Psoas muscle (tissue), 8 donors: ENCODE results near the gene SLC35A2. TPM values are rescaled to one million over a fixed set of nuclear protein-coding genes. Genes with fewer than 3 reads are reported as not detected.

ENCODE experiments used
- ATAC-seq, 4 donors: fragments of 200-7000 bp; cut with Tn5 transposase; one replicate each; pipeline ENCODE4 v1.9.1; 2020; ENCODE audit warnings: moderate library complexity in 3 of 4, mild to moderate bottlenecking in 2 of 4
- DNase-seq, 2 donors: peaks; one replicate each; pipeline ENCODE4 v3.0.0-alpha.2; 2020
- H3K27ac ChIP-seq: fragments of 200-600 bp; one replicate; pipeline ENCODE4 v1.8.0; 2022
- H3K27me3 ChIP-seq, 3 donors: fragments of 200-600 bp in 1 of 3; one replicate each; pipeline versions ENCODE4 v1.6.1 to v1.8.0; 2013 to 2022; ENCODE audit warnings: low read length in 2 of 3, mild to moderate bottlenecking in 2 of 3, moderate library complexity in 1 of 3; ENCODE audit not compliant: insufficient read depth in 3 of 3
- H3K36me3 ChIP-seq, 2 donors: fragments of 200-600 bp in 1 of 2; one replicate each; pipeline versions ENCODE4 v1.6.1 to v1.8.0; 2013 to 2022; ENCODE audit warnings: low read depth in 1 of 2, mild to moderate bottlenecking in 1 of 2, moderate library complexity in 1 of 2; ENCODE audit not compliant: insufficient read depth in 1 of 2
- H3K4me1 ChIP-seq: fragments of 200-600 bp; one replicate; pipeline ENCODE4 v1.8.0; 2022
- H3K4me3 ChIP-seq: fragments of 200-600 bp; one replicate; pipeline ENCODE4 v1.8.0; 2022; ENCODE audit warnings: mild to moderate bottlenecking
- H3K9me3 ChIP-seq: fragments of 200-600 bp; one replicate; pipeline ENCODE4 v1.8.0; 2022
- WGBS, 3 donors: extraction: QIAGEN DNeasy Blood & Tissue Kit; methylation state at CpG; one replicate each; pipeline versions ENCODE4 v1.1.6 to v1.1.7; 2013; 5-methylcytosine and 5-hydroxymethylcytosine counted together
- intact Hi-C, 2 donors: fragments of 100-400 bp; cut with DNase I; formaldehyde crosslinking; loops; one replicate each; pipeline versions ENCODE4 v1.11.0 to v1.14.2; 2022
- polyA plus RNA-seq, 3 donors: library from polyadenylated mRNA; stranded (reverse); fragments of 200-250 nt; gene quantifications; one replicate each; pipeline ENCODE4 v1.2.3, GENCODE V29; 2013
- total RNA-seq, 4 donors: library from RNA; stranded (reverse); fragmentation: NEBNext Ultra II Directional in 2 of 4; extraction: Animal tissue kit (Norgen Biotek cat#: 25700) in 2 of 4; gene quantifications; one replicate each; pipeline versions ENCODE4 v1.2.1 to v1.2.4, GENCODE V29; 2021 to 2023
- TF ChIP-seq, protein P1 (sequence below): fragments of 200-600 bp; IDR thresholded peaks from one replicate; pipeline ENCODE4 v1.8.0; 2022; ENCODE audit warnings: antibody characterized with exemption
- donor health status: healthy with polysubstance abuse.
- donor health status: DM: no; HTN: no; CAD: no; lungs with moderate emphysema.
- donor health status: Bipolar disorder and iron deficiency.
- donor health status: healthy.
- donor health status: DM: yes; HTN: yes; CAD: no.
- donor health status: DM: no; HTN: no; CAD: no.
- donor health status: DM: no; HTN: no; CAD: no.
- donor health status: DM: yes; HTN: yes; CAD: no.

Gene SLC35A2
- total and polyA plus RNA-seq, 7 donors = 8.8 to 26.1 (median 13.2) TPM

DNA sequence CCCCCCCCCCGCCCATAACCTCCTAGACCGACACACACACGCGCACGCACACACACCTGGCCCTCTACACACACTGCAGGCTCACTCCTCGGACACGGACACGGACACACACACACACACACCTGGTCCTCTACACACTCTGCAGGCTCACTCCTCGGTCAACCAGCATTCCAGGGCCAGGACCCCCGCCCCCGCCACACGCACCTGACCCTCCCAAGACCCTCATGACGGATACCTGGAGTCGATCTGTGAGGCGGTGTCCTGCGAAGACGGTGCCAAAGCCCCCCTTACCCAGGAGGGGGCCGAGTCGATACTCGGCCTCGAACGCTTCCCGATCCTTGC is 6.8 kb upstream of the SLC35A2 start:
- DNase-seq (no peak), ATAC-seq (peak in 1 of 4 donors; percentile 1)
- Histone ChIP-seq H3K36me3 (peaks cover 0 to 14% of the 10 kb centered on the region in 2 donors), H3K4me1 (no peaks in the 10 kb centered on the region), H3K27ac (peak overlapping the region; percentile 70), H3K9me3 (no peaks in the 10 kb centered on the region), H3K4me3 (peak overlapping the region; percentile 62), H3K27me3 (no peaks in the 10 kb centered on the region)
- intact Hi-C loops = loop anchor here in 1 of 2 donors (10.0 kb wide), 1 partner anchor 273 kb away; no protein-coding TSS in a partner anchor
- TF ChIP-seq, protein P1, sequence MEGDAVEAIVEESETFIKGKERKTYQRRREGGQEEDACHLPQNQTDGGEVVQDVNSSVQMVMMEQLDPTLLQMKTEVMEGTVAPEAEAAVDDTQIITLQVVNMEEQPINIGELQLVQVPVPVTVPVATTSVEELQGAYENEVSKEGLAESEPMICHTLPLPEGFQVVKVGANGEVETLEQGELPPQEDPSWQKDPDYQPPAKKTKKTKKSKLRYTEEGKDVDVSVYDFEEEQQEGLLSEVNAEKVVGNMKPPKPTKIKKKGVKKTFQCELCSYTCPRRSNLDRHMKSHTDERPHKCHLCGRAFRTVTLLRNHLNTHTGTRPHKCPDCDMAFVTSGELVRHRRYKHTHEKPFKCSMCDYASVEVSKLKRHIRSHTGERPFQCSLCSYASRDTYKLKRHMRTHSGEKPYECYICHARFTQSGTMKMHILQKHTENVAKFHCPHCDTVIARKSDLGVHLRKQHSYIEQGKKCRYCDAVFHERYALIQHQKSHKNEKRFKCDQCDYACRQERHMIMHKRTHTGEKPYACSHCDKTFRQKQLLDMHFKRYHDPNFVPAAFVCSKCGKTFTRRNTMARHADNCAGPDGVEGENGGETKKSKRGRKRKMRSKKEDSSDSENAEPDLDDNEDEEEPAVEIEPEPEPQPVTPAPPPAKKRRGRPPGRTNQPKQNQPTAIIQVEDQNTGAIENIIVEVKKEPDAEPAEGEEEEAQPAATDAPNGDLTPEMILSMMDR = no peak
- WGBS, 3 donors = 11 to 48% (median 13%) methylated on average over 9 to 23 of the region's 23 CpGs

DNA sequence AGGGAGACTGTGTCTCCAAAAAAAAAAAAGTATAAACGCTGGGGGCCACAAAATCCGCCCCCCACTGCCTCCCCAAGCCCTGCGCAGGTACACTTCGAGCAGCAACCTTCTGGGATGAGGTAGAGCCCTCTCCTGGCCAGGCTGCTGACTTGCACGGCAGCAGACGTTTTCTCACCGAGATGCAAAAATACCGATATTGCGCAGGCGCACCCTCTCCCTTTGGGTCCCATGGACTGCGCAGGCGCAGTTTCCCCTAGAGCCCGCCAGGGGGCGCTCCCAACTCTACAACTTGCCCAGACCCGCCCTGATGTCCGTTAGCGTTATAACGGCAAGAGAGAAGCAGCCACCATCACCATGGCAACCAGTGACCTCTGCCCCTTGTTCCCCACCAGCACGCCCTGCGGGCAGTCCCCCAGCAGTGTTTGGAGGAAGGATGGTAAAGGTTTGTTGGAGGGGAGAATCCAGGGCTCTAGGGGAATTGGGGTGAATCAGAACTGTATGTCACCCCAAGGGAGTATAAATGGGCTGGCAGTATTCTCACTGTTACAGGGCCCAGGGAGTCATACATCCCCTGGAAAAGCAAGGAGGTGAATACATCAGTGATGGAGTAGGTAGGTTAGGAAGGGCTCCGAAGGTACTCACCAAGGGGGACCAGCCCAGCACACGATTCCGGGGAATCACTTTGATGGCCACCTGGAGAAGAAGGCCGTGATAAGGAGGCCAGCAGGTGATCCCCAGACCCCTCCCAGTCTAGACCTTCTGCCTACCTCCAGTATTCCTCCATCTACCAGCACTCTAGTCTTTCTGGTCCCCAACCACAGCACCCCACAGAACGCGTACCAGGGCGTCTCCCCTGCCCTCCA is 5.9 kb upstream of the SLC35A2 start:
- H3K27ac ChIP-seq = peak overlapping the region; percentile 42
- 10 to 38% (median 22%) methylated on average over 21 to 27 of the region's 27 CpGs for WGBS, 3 donors
- no peaks in the 10 kb centered on the region for H3K9me3 ChIP-seq
- no peaks in the 10 kb centered on the region for H3K27me3 ChIP-seq
- ATAC-seq (peak; percentile 76 to 81 (median 78)), DNase-seq (peak; percentile 87 to 93)
- peak overlapping the region; percentile 33 for H3K4me3 ChIP-seq
- TF ChIP-seq, protein P1 = peak; percentile 87
- H3K4me1 ChIP-seq = no peaks in the 10 kb centered on the region
- peaks cover 0 to 5% of the 10 kb centered on the region in 2 donors for H3K36me3 ChIP-seq
- intact Hi-C loops = loop anchor here in 1 of 2 donors (10.0 kb wide), 1 partner anchor 273 kb away; no protein-coding TSS in a partner anchor

DNA sequence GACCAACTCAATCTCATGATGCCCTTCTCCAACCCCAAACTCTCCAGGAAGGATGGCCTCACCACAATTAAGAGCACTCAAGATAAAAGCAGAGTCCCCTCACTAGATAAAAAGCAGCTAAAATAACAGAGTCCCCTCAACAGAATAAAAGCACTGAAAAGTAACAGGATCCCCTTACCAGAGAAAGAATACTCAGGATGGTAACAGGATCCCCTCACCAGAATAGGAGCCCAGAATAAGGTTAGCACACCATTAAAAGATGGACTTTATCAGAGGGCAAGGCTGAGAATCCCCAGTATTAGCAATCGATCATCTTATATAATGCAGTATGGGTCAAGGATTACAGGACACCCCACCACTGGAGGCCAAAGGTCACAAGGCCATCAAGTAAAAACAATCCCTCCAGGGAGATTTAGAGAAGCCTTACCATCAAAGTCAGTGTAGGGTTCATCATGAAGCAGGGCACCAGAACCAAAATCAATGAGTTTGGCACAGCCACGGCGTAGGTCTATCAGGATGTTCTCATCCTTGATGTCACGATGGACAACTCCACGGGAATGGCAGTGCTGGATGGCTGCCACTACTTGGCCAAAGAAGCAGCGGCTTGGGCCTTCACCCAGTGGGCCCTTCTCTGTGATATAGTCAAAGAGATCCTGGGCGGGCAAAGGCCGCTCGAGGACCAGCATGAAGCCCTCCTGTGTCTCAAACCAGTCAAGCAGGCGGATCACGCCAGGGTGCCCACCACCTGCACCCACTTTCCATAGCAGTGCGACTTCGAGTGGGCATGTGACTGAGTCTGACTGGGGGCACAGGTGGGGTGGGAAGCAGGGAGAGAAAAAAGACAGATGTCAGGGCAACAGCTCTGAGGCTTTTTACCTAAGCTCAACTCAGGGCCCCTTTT is 3.4 kb upstream of the SLC35A2 start:
- no peaks in the 10 kb centered on the region for H3K4me1 ChIP-seq
- DNase-seq (no peak), ATAC-seq (no peak)
- no peaks in the 10 kb centered on the region for H3K9me3 ChIP-seq
- H3K27me3 ChIP-seq = no peaks in the 10 kb centered on the region
- H3K36me3 ChIP-seq = no peaks in the 10 kb centered on the region
- H3K4me3 ChIP-seq = no peak overlapping the region
- 83 to 90% (median 89%) methylated on average over 13 of the region's 13 CpGs for WGBS, 3 donors
- intact Hi-C loops = loop anchor here in 1 of 2 donors (10.0 kb wide), 1 partner anchor 270 kb away; no protein-coding TSS in a partner anchor
- H3K27ac ChIP-seq = no peak overlapping the region
- TF ChIP-seq, protein P1 = no peak

DNA sequence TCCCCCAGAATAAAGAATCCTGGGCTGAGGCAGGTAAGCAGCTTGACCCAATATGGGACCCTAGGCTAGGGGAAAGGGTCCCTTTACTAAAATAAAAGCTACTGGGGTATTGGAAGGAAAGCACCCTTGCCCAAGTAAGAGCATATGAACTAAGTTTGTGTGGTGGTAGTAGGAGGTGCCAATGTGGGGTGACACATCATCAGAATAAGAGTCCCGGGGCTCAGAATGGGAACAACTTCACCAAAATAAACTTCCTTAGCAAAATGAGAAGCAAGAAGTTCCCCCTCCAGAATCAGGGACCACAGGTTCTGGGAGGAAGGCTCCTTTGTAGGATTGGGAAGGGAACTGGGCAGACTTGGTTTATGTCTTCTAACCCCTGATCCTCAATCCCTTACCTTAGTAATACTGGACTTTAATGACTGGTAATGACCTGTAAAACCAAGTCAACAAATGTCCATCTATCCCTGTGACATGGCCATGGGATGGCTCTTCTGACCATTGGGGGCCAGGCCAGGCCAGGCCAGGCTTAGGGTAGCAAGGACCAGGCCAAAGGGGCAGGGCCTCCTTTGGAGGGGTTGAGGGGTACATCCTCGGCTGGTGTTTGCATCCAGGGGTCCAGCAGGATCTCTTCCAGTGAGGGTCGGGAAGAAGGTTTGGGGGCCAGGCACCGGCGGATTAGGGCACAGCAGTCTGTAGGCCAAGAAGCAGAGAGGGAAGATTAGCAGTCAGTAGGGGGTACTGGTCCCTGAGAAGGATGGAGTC is 2.3 kb upstream of the SLC35A2 start:
- ATAC-seq (no peak), DNase-seq (no peak)
- Histone ChIP-seq H3K36me3 (no peaks in the 10 kb centered on the region), H3K4me1 (no peaks in the 10 kb centered on the region), H3K27ac (no peak overlapping the region), H3K27me3 (no peaks in the 10 kb centered on the region), H3K4me3 (no peak overlapping the region), H3K9me3 (no peaks in the 10 kb centered on the region)
- intact Hi-C loops = loop anchor here in 1 of 2 donors (10.0 kb wide), 1 partner anchor 269 kb away; no protein-coding TSS in a partner anchor
- TF ChIP-seq, protein P1 = no peak
- WGBS, 3 donors = 83 to 85% (median 85%) methylated on average over 1 to 5 of the region's 5 CpGs
